IPS-NIHi11 (cell line): ENCODE results near the gene ZHX3.

ENCODE experiments used
- DNase-seq: peaks from one replicate; pipeline ENCODE4 v3.0.0; 2012; ENCODE audit warnings: mixed read lengths, low spot score

The ZHX3 gene

GRCh38 chr20:41355192-41355591 lies 37.7 kb upstream of the ZHX3 start:
- DNase-seq = no peak

GRCh38 chr20:41353530-41353929 lies 36.0 kb upstream of the ZHX3 start:
- DNase-seq = no peak

- no peak for DNase-seq
Observed at GRCh38 chr20:41352666-41353065, 35.1 kb upstream of the ZHX3 start.

- peak; percentile 65 for DNase-seq
Observed at GRCh38 chr20:41352106-41352505, 34.6 kb upstream of the ZHX3 start.

- DNase-seq = no peak
Observed at GRCh38 chr20:41350408-41350962, 33.0 kb upstream of the ZHX3 start.

GRCh38 chr20:41349943-41350342 lies 32.4 kb upstream of the ZHX3 start:
- no peak for DNase-seq

GRCh38 chr20:41349266-41349665 lies 31.7 kb upstream of the ZHX3 start:
- DNase-seq = no peak

- DNase-seq = no peak
Observed at GRCh38 chr20:41348430-41349172, 31.1 kb upstream of the ZHX3 start.

GRCh38 chr20:41347523-41348429 lies 30.2 kb upstream of the ZHX3 start:
- DNase-seq = no peak

GRCh38 chr20:41345729-41346067 lies 28.2 kb upstream of the ZHX3 start:
- no peak for DNase-seq

GRCh38 chr20:41344938-41345728 lies 27.6 kb upstream of the ZHX3 start:
- DNase-seq = no peak

GRCh38 chr20:41344477-41344876 lies 26.9 kb upstream of the ZHX3 start:
- DNase-seq = peak; percentile 2

- DNase-seq = no peak
Observed at GRCh38 chr20:41342474-41343464, 25.2 kb upstream of the ZHX3 start.

GRCh38 chr20:41340327-41341055 lies 23.0 kb upstream of the ZHX3 start, which contains the start of gene LPIN3:
Gene LPIN3, plus strand, starts transcription at chr20:41340821. Its CDS starts 4,983 bp downstream, at chr20:41345804.
- peak; percentile 97 for DNase-seq

- DNase-seq = peak; percentile 87
Observed at GRCh38 chr20:41339957-41340326, 22.4 kb upstream of the ZHX3 start.

GRCh38 chr20:41336711-41337492 lies 19.4 kb upstream of the ZHX3 start:
- DNase-seq = no peak

GRCh38 chr20:41335591-41335990 lies 18.1 kb upstream of the ZHX3 start:
- no peak for DNase-seq

- DNase-seq = no peak
Observed at GRCh38 chr20:41334443-41335421, 17.2 kb upstream of the ZHX3 start.
